GM21717 (cell line): ENCODE results near the gene ARID1B.
A peak's percentile ranks its signal among the peaks of the same experiment; 100 is the strongest.

ENCODE experiments used
- ATAC-seq: cut with Tn5 transposase; IDR thresholded peaks from one replicate; pipeline ENCODE4 v1.9.1; 2021; ENCODE audit warnings: mild to moderate bottlenecking, moderate library complexity; ENCODE audit not compliant: unreplicated experiment

The ARID1B gene

GRCh38 chr6:157089851-157090250 lies 312.7 kb downstream of the ARID1B start:
- ATAC-seq, result no peak

GRCh38 chr6:157090736-157091135 lies 313.6 kb downstream of the ARID1B start:
- no peak for ATAC-seq

GRCh38 chr6:157091243-157091642 lies 314.1 kb downstream of the ARID1B start:
- ATAC-seq, result no peak

GRCh38 chr6:157091856-157092460 lies 314.8 kb downstream of the ARID1B start:
- no peak for ATAC-seq

- ATAC-seq, result no peak
These were observed 315.6 kb downstream of the ARID1B start for GRCh38 chr6:157092736-157093135.

- no peak for ATAC-seq
These were observed 316.4 kb downstream of the ARID1B start for GRCh38 chr6:157093536-157093935.

- no peak for ATAC-seq
These were observed 316.9 kb downstream of the ARID1B start for GRCh38 chr6:157094038-157094437.

- ATAC-seq, result no peak
These were observed 317.9 kb downstream of the ARID1B start for GRCh38 chr6:157095084-157095483.

- ATAC-seq, result no peak
These were observed 318.4 kb downstream of the ARID1B start for GRCh38 chr6:157095569-157095968.

GRCh38 chr6:157096105-157096504 lies 318.9 kb downstream of the ARID1B start:
- ATAC-seq, result no peak

- ATAC-seq, result no peak
These were observed 319.3 kb downstream of the ARID1B start for GRCh38 chr6:157096522-157096921.

GRCh38 chr6:157097255-157097955 lies 320.2 kb downstream of the ARID1B start:
- ATAC-seq, result no peak

- no peak for ATAC-seq
These were observed 321.8 kb downstream of the ARID1B start for GRCh38 chr6:157098999-157099398.

- peak; percentile 97 for ATAC-seq
These were observed 322.9 kb downstream of the ARID1B start for GRCh38 chr6:157099912-157100593.

GRCh38 chr6:157101166-157101565 lies 324.0 kb downstream of the ARID1B start:
- no peak for ATAC-seq

GRCh38 chr6:157104803-157105202 lies 327.6 kb downstream of the ARID1B start:
- ATAC-seq, result no peak

- ATAC-seq, result no peak
These were observed 329.3 kb downstream of the ARID1B start for GRCh38 chr6:157106487-157106886.

GRCh38 chr6:157107571-157107914 lies 330.4 kb downstream of the ARID1B start:
- ATAC-seq, result no peak

GRCh38 chr6:157107915-157108651 lies 330.9 kb downstream of the ARID1B start:
- no peak for ATAC-seq

- no peak for ATAC-seq
These were observed 331.7 kb downstream of the ARID1B start for GRCh38 chr6:157108923-157109322.

- no peak for ATAC-seq
These were observed 333.4 kb downstream of the ARID1B start for GRCh38 chr6:157110607-157111006.

GRCh38 chr6:157113389-157113788 lies 336.2 kb downstream of the ARID1B start:
- no peak for ATAC-seq
